GM19035 (cell line): ENCODE results near the gene ANKRD34B.
"Not testable (repeated sequence)": the region's sequence is repeated elsewhere in the genome, so short reads cannot be mapped to it uniquely, and the experiment has no call there.

Experiments
- ATAC-seq: cut with Tn5 transposase; IDR thresholded peaks from one replicate; pipeline ENCODE4 v1.9.1; 2021; ENCODE audit not compliant: unreplicated experiment

The ANKRD34B gene

DNA sequence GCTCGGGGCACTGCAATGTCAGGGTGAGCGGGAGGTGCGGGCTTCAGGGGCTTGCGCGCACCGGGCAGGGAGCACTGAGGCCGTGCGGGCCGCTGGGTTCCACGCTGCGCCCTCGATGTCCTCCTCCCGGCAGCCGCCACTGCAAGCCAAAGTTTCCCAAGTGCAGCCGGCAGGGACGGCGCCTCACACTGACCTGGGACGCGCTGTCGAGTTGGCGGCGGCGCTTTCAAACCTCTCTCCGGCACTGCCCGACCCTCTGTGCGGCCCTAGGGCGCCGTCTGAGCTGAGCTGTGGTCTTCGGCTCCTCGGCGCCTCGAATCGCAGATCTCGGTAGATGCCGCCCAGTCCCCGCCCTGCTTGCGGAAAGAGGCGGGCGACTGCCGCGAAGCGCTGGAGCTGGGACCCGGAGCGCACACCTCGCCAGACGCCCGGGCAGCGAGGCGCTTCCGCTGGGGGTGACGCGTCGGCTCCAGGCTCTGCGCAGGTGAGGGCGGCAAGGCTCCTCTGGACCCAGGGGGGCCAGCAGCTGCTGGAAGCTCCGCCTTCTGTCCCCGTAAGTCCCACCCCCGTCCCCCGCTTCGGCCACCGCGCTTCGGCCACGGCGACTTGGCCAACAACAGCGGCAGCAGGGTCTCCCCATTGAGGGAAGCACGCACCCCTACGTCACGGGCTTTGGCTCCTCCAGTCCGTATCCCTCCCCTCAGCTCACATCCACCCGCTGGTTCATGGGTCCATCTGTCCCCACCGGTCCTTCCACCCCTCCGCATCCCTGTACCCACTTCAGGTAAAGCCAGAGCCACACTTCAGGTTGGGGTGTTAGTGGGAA lies at the start of gene ANKRD34B:
Gene ANKRD34B, minus strand, starts transcription at position 320 of the 826 bp plus-strand sequence. CDS start 10,261 bp downstream, outside the sequence.
- no peak for ATAC-seq

DNA sequence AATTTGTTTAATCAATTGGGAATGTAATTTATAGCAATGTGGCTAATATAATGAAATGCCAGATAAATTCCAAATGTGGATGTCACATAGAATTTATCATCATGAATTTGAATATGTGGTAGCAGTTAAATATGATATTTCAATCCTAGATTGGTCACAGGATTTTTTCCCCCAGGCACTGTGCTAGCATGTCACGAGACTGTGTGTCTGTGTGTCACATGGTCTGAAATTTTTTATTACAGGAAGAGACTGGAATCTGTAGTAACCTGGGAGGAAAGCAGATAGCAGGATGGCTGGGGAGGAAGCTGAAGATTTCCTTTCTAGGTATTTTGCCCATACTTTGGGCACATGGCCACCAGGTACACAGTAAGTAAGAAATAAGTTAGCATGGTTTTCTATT lies 49.0 kb upstream of the ANKRD34B start:
- ATAC-seq: no peak

DNA sequence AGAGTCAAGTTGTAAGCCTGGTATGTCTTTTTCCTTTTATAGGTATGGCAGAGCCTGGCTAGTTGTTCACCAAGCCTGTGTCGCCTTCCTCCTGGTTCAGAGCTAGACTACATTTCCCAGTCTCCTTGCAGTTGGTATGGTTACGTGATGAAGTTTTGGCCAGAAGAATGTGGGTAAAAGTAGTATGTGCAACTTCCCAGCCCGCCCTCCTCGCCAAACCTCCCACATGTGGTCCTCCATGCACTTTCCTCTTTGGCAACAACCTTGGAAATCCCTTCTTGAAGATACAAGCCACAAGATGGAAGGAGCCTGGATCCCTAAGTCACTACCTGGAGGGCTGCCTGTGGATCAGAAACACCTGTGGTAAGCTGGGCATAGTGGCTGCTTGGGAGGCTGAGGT lies 48.4 kb upstream of the ANKRD34B start:
- ATAC-seq: no peak

DNA sequence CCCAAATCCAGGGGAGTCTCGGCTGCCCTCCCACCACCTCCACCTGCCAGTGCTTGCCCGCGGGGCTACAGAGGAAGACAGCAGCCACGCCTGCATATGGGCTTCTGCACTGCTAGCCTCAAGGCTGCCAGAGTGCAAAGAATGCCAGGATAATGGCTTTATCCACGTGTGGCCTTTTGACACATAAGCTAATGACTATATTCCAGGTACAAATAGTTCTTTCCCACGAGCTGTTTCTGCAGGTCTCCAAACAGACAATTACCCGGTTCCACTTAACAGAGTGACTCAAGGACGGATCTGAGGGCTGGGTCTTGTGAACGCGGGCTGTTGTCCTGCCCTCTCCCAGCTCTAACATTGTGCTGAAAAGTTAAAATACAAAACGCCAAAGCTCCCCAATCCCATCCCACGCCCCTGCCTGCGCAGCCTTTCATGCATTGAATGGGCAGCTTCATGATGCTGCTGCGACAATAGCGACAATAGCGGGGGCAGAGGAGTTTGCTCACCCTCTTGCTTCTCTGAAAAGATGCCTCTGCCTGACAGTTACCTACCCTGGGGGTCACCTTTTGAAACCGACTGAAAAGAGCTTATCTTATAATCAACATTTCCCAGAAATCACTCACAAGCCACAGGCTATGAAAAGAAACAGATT lies 45.3 kb upstream of the ANKRD34B start:
- ATAC-seq: no peak

DNA sequence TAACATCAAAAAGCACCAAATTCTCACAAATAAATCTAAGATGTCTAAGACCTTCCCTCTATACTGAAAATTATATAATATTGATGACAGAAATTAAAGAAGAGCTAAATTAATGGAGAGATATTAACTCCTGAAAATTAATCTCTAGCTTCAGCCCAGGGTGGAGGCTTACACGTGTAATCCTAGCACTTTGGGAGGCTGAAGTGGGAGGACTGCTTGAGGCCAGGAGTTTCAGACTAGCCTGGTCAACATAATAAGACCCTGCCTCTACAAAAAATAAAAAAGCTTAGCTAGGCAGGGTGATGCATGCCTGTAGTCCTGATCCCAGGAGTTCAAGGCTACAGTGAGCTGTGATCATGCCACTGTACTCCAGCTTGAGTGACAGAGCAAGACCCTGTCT lies 39.6 kb upstream of the ANKRD34B start:
- ATAC-seq: no peak

DNA sequence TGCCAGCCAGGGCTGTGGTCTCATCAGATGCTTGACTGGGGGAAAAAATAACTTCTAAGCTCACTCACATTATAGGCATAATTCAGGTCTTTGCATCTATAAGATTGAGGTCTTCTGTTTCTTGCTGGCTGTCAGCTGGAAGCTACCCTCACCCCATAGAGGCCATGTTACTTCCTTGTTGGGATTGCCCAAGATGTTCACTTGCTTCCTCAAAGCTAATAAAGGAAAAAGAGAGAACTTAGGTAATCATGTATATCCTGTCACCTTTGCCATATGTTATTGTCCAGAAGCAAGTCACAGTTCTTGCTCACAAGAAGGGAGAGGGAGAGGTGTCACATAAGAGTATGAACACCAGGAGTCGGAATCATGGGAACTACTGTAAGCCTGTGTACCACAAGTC lies 38.7 kb upstream of the ANKRD34B start:
- no peak for ATAC-seq

DNA sequence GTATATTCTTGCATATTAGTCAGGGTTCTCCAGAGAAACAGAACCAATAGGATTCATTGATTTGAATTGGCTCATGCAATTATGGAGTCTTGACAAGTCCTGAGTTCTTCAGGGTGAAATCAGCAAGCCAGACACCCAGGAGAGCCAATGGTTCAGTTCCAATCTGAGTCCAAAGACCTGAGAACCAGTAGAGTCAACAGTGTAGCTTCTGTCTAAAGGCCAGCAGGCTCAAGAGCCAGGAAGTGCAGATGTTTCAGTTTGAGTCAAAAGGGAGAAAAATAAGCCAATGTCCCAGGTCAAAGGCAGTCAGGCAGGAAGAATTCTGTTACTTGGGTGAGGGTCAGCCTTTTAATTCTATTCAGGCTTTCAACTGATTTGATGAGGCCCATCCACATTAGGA lies 37.8 kb upstream of the ANKRD34B start:
- no peak for ATAC-seq

DNA sequence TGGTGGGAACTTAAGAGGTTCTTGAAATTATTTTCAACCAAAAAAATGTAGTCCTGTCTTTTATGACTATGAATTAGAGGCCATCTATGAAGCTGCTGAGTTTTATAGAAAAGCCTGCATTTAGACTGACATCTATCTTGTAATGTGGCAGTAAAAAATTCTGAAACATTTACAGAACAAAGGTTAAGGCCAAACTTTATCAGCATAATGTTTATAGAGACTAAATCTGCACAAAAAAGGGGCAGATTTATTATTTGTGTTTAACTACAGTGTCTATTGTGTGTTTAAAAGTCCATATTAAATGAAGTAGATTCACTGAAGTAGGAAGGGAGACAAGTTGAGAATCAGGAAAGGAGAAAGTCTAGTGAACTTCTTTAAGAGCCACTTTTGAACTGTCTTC lies 37.3 kb upstream of the ANKRD34B start:
- no peak for ATAC-seq

DNA sequence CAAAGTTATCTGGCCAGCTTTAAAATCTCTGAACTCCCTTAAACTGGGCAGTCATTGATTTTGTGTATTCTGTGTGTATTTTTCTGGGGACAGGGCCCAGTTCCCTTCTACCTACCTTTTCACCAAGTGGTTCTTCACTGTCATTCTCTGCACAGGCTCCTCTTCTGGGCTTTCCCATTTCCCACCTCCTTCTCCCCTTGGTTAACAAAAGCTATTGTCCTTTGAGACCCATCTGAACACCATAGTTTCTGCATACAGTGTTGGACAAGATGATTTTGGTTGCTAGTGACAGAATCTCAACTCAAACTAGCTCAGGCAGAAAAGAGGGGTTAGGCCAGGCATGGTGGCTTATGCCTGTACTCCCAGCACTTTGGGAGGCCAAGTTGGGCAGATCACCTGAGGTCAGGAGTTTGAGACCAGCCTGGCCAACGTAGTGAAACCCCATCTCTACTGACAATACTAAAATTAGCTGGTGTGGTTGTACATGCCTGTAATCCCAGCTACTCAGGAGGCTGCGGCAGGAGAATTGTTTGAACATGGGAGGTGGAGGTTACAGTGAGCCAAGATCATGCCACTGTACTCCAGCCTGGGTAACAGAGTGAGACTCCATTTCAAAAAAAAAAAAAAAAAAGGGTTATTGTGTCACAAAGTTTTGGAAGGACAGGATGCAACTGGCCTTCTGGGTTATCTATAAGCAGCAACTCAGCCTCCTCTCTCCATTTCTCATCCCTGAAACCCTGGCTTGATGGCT lies 31.0 kb upstream of the ANKRD34B start:
- ATAC-seq: no peak

DNA sequence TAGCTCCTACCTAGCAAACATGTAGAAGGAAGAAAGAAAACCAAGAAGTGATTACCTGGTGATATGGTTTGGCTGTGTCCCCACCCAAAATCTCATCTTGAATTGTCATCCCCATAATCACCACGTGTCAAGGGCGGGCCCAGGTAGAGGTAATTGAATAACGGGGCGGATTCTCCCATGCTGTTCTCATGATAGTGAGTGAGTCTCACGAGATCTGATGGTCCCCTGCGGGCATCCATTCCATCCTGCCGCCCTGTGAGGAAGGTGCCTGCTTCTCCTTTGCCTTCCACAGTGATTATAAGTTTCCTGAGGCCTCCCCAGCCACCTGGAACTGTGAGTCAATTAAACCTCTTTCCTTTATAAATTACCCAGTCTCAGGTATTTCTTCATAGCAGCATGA lies 27.4 kb upstream of the ANKRD34B start:
- no peak for ATAC-seq

DNA sequence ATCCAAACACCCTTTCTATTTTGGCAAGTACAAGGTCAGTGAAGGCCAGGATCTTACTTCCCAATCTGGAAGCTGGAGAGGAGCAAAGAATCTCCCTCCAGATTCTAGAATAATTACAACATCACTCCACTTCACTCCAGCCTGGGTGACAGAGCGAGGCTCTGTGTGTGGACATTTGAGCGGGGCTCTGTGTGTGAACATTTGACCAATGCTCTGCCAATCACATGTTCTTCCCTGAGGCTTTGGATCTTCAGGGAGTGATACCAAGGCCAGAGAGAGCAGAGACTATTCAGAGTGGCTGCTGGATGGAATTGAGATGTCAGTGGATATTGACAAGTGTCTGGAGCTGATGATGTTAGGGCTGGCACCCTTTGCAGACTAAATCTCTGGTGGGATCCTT lies 24.7 kb upstream of the ANKRD34B start:
- ATAC-seq: no peak

DNA sequence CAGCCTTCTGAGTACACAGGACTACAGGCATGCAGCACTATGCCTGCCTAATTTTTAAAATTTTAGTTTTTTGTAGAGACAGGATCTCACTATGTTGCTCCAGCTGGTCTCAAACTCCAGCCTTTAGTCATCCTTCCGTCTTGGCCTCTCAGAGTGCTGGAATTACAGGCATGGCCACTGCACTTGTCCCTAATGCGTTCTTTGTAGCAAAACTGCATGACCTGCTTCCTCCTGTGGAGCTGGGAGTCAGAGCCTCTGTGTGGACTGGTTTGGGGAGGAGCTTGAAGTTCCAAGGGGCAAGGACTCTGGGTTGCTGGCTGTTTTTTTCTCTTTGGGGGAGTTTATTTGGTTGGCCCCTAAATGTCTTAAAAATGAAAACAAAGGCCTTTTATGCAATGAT lies 22.7 kb upstream of the ANKRD34B start:
- no peak for ATAC-seq

DNA sequence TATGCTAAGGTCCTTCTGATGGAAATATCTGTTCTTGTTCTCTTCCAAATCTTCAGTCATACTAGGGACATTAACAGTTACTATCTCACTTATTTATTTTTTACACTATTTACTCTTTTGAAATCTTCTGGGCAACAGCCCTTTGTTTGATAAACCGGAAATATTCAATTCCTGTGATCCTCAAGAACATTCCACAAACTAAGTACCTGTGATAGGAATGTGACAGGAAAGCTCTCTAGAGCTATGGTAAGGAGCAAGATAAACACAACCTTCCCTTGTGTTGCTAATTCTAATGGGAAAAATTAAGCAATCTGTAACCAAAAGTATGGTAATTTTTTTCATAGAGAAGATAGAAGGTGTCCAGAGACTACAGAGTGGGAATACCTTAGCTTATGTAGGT lies 22.0 kb upstream of the ANKRD34B start:
- ATAC-seq: no peak

DNA sequence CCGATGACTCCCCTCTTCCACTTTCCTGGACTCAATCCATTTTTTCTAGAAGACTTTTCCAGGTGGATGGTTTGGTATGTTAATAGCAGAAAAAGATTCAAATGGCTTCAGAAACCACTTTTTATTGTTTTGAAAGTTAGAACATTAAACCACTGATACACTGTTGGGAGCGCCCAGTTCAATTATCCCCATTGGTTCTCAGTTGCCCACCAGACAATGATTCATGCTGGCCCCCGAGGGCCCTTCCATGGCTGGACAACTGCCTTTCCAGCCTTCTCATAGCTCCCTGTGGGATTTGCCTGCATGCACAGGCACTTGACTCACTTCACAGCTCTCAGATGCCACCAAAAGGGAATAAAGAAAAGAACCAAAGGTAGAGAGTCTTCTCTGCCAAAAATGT lies 21.3 kb upstream of the ANKRD34B start:
- ATAC-seq: no peak

DNA sequence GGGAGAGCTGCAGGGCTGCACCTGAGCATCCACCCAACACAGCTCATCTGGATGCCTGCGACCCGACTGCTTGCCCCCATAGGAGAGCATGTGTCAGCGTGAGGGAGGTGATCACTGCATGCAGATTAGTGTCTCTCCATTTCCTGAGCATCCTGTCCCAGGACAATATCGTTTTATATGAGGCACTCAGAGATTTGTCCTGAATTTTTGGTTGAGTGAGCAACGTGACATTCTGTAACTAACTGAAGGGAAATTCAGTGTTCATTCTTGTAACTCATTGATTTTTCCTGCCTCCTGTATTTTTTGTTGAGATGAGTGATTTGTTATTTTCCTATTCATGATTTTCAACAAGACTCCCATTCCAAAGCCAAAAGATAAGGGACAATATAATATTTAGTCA lies 20.7 kb upstream of the ANKRD34B start:
- ATAC-seq: no peak

DNA sequence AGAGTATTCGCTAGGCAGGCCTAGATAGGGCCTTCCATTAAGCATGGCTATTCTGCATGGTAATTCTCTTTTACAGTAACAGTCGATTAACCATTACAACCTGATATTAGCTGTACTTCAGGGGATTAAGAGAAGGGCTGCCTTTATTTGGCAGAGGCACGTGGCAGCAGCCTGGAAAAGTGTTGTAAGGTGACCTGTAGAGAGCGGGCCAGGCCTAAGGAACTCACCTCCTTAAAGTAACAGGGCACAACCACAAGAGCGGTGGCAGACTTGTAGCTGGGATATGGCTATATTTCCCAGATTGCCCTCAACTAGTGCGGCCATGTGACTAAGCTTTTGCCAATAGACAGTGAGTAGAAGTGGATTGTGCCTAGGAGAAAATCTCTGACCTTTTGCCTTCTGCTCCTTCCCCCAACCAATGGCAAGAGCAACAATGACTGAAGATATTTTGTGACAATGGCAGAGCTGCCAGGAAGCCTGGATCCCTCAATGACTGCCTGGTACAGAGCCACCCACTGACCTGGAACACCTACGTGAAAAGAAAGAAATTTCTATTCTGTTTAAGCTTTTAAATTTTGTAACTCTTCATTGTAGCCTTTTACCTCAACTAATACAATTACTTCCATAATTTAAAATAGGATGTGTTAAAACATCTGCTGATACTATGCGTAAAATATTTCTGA lies 18.9 kb upstream of the ANKRD34B start:
- no peak for ATAC-seq

DNA sequence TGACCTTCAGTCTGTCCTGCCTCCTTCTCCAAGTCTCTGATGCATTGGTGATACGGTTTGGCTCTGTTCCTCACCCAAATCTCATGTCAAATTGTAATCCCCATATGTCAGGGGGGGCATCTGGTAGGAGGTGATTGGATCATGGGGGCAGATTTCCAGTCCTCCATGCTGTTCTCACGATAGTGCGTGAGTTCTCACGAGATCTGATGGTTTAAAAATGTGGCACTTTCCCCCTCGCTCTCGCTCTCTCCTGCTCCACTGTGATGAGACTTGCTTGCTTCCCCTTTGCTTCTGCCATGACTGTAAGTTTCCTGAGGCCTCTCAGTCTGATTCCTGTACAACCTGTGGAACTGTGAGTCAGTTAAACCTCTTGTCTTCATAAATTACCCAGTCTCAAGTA lies 14.7 kb upstream of the ANKRD34B start:
- no peak for ATAC-seq

DNA sequence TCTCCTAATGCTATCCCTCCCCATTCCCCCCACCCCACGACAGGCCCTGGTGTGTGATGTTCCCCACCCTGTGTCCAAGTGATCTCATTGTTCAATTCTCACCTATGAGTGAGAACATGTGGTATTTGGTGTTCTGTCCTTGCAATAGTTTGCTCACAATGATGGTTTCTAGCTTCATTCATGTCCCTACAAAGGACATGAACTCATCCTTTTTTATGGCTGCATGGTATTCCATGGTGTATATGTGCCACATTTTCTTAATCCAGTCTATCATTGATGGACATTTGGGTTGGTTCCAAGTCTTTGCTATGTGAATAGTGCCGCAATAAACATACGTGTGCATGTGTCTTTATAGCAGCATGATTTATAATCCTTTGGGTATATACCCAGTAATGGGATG lies 10.2 kb upstream of the ANKRD34B start:
- ATAC-seq: not testable (repeated sequence)

DNA sequence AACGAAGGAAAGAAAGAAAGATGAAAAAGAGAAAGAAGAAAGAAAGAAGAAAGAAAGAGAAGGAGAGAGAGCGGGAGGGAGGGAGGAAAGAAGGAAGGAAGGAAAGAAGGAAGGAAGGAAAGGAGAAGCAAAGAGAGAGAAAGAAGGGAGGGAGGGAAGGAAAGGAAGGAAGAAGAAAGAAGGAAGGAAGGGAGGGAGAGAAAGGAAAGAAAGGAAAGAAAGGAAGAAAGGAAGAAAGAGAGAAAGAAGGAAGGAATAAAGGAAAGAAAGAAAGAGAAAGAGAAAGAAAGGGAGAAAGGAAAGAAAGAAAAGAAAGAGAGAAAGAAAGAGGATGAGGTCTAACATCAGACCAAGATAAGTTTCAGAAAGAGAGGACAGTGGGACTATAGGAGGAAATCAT lies 9.0 kb upstream of the ANKRD34B start:
- ATAC-seq: no peak

DNA sequence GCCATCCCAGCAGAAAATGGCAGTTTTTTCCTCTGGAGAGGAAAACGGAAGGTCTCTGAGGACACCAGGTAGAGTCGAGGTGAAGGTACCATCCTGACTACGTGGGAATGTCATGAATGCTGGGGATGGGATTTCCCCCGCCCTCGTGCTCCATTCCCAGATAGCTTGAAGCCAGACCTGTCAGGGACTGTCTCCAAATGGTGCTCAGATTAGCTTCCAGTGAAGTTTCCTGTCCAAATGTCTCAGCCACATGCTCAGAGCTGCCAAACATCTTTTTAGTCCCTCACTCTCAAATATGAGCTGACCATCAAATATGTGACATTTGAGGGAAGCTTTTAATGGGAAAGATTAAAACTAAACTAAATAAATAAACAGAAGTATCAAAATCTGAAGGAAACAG lies 7.6 kb upstream of the ANKRD34B start:
- ATAC-seq: no peak

DNA sequence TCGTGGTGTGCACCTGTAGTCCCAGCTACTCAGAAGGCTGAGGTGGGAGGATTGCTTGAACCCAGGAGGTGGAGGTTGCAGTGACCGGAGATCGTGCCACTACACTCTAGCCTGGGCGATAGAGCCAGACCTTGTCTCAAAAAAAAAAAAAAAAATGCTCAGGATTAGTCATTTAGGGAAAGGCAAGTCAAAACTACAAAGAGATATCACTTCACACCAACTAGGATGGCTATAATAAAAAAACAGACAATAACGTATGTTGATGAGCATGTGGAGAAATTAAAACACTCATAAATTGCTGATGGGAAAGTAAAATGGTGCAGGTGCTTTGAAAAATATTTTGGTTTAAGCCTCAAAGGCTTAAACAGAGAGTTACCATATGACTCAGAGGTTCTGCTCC lies 6.3 kb upstream of the ANKRD34B start:
- no peak for ATAC-seq
